ENCODE results near the gene KAZALD1.

Gene KAZALD1

DNA sequence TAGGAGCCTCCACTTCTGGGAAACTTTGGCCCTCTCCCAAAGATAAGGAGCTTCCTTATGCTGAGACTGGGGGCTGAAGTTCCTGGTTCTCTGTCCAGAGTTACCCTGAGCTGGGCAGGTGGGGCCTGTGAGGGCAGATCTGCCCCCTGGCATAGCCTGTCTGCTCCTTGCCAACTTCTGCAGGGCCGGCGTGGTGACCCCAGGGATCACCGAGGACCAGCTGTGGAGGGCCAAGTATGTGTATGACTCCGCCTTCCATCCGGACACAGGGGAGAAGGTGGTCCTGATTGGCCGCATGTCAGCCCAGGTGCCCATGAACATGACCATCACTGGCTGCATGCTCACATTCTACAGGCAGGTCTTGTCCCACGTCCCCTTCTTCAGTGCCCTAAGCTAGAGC is 26.5 kb upstream of the KAZALD1 start:
- no peaks in the 10 kb centered on the region for H3K9me2 ChIP-seq (ENCODE audit: low read depth, low read length)
- H3K27me3 ChIP-seq (ENCODE audit: insufficient read depth, low read length) = no peaks in the 10 kb centered on the region
- H3K36me3 ChIP-seq (ENCODE audit: insufficient read depth, low read length) = no peaks in the 10 kb centered on the region
- no peak overlapping the region for H2AFZ ChIP-seq (ENCODE audit: low read length)
- no peaks in the 10 kb centered on the region for H3K9me3 ChIP-seq (ENCODE audit: low read length)
- no peak overlapping the region for H3K9ac ChIP-seq (ENCODE audit: low read length)
- H3K4me3 ChIP-seq (ENCODE audit: low read depth, low read length, poor library complexity, severe bottlenecking) = no peak overlapping the region
- no peaks in the 10 kb centered on the region for H4K20me1 ChIP-seq (ENCODE audit: insufficient read depth, low read length)
- peaks cover 10% of the 10 kb centered on the region for H3K4me1 ChIP-seq (ENCODE audit: insufficient read depth, low read length, severe bottlenecking)
- H3K79me2 ChIP-seq (ENCODE audit: insufficient read depth, low read length) = no peaks in the 10 kb centered on the region
- H3K4me2 ChIP-seq (ENCODE audit: low read length) = no peak overlapping the region
- no peaks in the 10 kb centered on the region for H3F3A ChIP-seq (ENCODE audit: insufficient read depth, low read length)
- H3K27ac ChIP-seq (ENCODE audit: low read depth, low read length, poor library complexity, severe bottlenecking) = no peak overlapping the region
- TF ChIP-seq EZH2 (IDR thresholded peaks at IDR 0.05; ENCODE audit: borderline replicate concordance, low read length) = no peak
- TF ChIP-seq, protein P1, sequence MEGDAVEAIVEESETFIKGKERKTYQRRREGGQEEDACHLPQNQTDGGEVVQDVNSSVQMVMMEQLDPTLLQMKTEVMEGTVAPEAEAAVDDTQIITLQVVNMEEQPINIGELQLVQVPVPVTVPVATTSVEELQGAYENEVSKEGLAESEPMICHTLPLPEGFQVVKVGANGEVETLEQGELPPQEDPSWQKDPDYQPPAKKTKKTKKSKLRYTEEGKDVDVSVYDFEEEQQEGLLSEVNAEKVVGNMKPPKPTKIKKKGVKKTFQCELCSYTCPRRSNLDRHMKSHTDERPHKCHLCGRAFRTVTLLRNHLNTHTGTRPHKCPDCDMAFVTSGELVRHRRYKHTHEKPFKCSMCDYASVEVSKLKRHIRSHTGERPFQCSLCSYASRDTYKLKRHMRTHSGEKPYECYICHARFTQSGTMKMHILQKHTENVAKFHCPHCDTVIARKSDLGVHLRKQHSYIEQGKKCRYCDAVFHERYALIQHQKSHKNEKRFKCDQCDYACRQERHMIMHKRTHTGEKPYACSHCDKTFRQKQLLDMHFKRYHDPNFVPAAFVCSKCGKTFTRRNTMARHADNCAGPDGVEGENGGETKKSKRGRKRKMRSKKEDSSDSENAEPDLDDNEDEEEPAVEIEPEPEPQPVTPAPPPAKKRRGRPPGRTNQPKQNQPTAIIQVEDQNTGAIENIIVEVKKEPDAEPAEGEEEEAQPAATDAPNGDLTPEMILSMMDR (IDR thresholded peaks at IDR 0.05; ENCODE audit: low read length) = no peak

DNA sequence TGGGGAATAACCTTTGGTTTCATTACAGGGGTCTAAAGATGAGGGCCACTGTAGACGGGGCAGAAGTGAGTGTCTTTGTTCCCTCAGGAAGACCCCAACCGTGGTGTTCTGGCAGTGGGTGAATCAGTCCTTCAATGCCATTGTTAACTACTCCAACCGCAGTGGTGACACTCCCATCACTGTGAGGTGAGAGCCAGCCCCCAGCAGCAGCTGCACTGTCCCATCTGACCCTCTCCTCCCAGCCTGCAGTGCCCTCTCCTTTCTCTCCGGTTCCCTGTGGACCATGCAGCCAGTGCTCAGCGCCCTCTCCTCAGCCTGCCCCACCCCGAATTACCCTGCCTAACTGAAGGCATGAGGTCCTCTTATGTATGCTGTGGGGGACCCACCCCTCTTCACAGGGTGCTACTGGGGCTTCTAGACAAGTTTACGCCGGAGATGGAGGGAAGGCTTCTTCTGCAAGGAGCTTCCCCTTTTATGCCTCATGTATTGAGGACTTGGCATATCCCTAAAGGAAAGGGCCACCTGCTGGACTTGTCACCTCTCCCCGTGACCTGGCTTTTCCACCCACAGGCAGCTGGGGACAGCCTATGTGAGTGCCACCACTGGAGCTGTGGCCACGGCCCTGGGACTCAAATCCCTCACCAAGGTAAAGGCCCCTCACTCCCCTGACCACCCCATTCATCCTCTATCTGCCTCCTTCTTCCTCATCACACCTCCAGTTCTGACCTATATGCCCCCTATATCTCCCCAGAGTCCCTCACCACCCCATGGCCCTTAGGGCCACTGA is 25.7 kb upstream of the KAZALD1 start:
- Histone ChIP-seq H3K79me2 (ENCODE audit: insufficient read depth, low read length) (no peaks in the 10 kb centered on the region), H3F3A (ENCODE audit: insufficient read depth, low read length) (no peaks in the 10 kb centered on the region), H3K27ac (ENCODE audit: low read depth, low read length, poor library complexity, severe bottlenecking) (no peak overlapping the region), H3K27me3 (ENCODE audit: insufficient read depth, low read length) (no peaks in the 10 kb centered on the region), H3K4me3 (ENCODE audit: low read depth, low read length, poor library complexity, severe bottlenecking) (no peak overlapping the region), H3K4me1 (ENCODE audit: insufficient read depth, low read length, severe bottlenecking) (peaks cover 10% of the 10 kb centered on the region), H3K4me2 (ENCODE audit: low read length) (no peak overlapping the region), H4K20me1 (ENCODE audit: insufficient read depth, low read length) (no peaks in the 10 kb centered on the region), H3K9me2 (ENCODE audit: low read depth, low read length) (no peaks in the 10 kb centered on the region), H3K9me3 (ENCODE audit: low read length) (no peaks in the 10 kb centered on the region), H3K9ac (ENCODE audit: low read length) (no peak overlapping the region), H3K36me3 (ENCODE audit: insufficient read depth, low read length) (no peaks in the 10 kb centered on the region), H2AFZ (ENCODE audit: low read length) (no peak overlapping the region)
- TF ChIP-seq EZH2 (IDR thresholded peaks at IDR 0.05; ENCODE audit: borderline replicate concordance, low read length) = no peak
- TF ChIP-seq, protein P1 (IDR thresholded peaks at IDR 0.05; ENCODE audit: low read length) = no peak

DNA sequence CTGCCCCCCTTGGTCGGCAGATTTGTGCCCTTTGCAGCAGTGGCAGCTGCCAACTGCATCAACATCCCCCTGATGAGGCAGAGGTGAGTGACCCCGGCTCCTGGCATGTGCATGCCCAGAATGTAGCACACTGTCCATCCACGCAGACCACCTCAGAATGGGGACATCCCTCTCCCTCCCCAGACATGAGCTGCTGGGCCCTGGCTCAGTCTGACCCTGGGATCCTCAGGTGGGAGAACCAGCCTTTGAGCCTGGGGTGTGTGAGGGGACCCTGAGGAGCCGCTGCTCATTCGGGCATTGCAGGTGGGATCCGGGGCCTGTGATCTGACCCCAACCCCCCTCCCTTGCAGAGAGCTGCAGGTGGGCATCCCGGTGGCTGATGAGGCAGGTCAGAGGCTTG is 25.1 kb upstream of the KAZALD1 start:
- peaks cover 5% of the 10 kb centered on the region for H3K4me1 ChIP-seq (ENCODE audit: insufficient read depth, low read length, severe bottlenecking)
- TF ChIP-seq, protein P1 (IDR thresholded peaks at IDR 0.05; ENCODE audit: low read length) = no peak
- no peak for TF ChIP-seq EZH2 (IDR thresholded peaks at IDR 0.05; ENCODE audit: borderline replicate concordance, low read length)
- H3K27ac ChIP-seq (ENCODE audit: low read depth, low read length, poor library complexity, severe bottlenecking) = no peak overlapping the region
- no peaks in the 10 kb centered on the region for H3K9me2 ChIP-seq (ENCODE audit: low read depth, low read length)
- H4K20me1 ChIP-seq (ENCODE audit: insufficient read depth, low read length) = no peaks in the 10 kb centered on the region
- no peaks in the 10 kb centered on the region for H3K27me3 ChIP-seq (ENCODE audit: insufficient read depth, low read length)
- no peaks in the 10 kb centered on the region for H3F3A ChIP-seq (ENCODE audit: insufficient read depth, low read length)
- H3K9me3 ChIP-seq (ENCODE audit: low read length) = no peaks in the 10 kb centered on the region
- H3K79me2 ChIP-seq (ENCODE audit: insufficient read depth, low read length) = no peaks in the 10 kb centered on the region
- H3K36me3 ChIP-seq (ENCODE audit: insufficient read depth, low read length) = no peaks in the 10 kb centered on the region
- no peak overlapping the region for H2AFZ ChIP-seq (ENCODE audit: low read length)
- H3K9ac ChIP-seq (ENCODE audit: low read length) = no peak overlapping the region
- H3K4me2 ChIP-seq (ENCODE audit: low read length) = no peak overlapping the region
- H3K4me3 ChIP-seq (ENCODE audit: low read depth, low read length, poor library complexity, severe bottlenecking) = no peak overlapping the region

Data from OCI-LY1 (cell line).